Nephron (organoid): ENCODE measurements around the gene HNRNPH3.

Source experiments
- H3K27ac Mint-ChIP-seq, 3 experiments: 2 replicates each; pipeline ENCODE4 v1.8.0; 2020; ENCODE audit warnings: mixed read lengths in 3 of 3, mild to moderate bottlenecking in 2 of 3, moderate library complexity in 1 of 3
- H3K27me3 Mint-ChIP-seq: 2 replicates; pipeline ENCODE4 v1.8.0; 2021; ENCODE audit warnings: low read depth, mild to moderate bottlenecking, moderate library complexity, mixed read lengths
- H3K36me3 Mint-ChIP-seq: 2 replicates; pipeline ENCODE4 v1.8.0; 2020; ENCODE audit warnings: low read depth, mixed read lengths
- H3K4me1 Mint-ChIP-seq: 2 replicates; pipeline ENCODE4 v1.8.0; 2020; ENCODE audit warnings: mixed read lengths
- H3K4me3 Mint-ChIP-seq, 3 experiments: 2 replicates each; pipeline ENCODE4 v1.8.0; 2020; ENCODE audit warnings: mild to moderate bottlenecking in 3 of 3, mixed read lengths in 3 of 3, moderate library complexity in 2 of 3
- H3K9me3 Mint-ChIP-seq: 2 replicates; pipeline ENCODE4 v1.8.0; 2020; ENCODE audit warnings: mixed read lengths
- TF ChIP-seq, protein P1 (sequence below), 3 experiments: fragments of 200-600 bp; sonication (generic); IDR thresholded peaks; one replicate each; pipeline ENCODE4 v1.5.0; 2021; ENCODE audit warnings: antibody characterized with exemption in 3 of 3; ENCODE audit not compliant: unreplicated experiment in 3 of 3

HNRNPH3 gene

DNA sequence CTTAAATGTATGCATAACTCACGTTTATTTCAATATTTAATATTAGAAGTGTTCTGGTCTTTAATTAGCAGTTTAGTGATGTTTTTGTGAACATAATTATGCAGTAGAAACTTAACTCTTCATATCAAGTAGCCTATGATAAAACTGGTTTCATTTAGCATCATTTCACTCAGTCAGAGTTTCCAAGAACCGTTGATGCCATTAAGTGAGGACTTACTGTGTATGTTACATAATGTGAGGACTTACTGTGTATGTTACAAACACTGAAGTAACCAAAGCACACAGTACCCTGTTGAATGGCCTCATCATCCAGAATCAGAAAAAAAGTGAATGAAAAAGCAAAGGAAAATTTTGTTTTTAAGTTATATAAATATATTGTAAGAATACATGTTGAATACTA lies 33.7 kb downstream of the HNRNPH3 start:
- no peak overlapping the region for H3K4me3 Mint-ChIP-seq
- H3K27me3 Mint-ChIP-seq, result peaks cover 6% of the 10 kb centered on the region
- H3K27ac Mint-ChIP-seq, result no peak overlapping the region
- TF ChIP-seq, protein P1, sequence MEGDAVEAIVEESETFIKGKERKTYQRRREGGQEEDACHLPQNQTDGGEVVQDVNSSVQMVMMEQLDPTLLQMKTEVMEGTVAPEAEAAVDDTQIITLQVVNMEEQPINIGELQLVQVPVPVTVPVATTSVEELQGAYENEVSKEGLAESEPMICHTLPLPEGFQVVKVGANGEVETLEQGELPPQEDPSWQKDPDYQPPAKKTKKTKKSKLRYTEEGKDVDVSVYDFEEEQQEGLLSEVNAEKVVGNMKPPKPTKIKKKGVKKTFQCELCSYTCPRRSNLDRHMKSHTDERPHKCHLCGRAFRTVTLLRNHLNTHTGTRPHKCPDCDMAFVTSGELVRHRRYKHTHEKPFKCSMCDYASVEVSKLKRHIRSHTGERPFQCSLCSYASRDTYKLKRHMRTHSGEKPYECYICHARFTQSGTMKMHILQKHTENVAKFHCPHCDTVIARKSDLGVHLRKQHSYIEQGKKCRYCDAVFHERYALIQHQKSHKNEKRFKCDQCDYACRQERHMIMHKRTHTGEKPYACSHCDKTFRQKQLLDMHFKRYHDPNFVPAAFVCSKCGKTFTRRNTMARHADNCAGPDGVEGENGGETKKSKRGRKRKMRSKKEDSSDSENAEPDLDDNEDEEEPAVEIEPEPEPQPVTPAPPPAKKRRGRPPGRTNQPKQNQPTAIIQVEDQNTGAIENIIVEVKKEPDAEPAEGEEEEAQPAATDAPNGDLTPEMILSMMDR (IDR thresholded peaks at IDR 0.05; ENCODE audit: unreplicated experiment in 3 of 3), result no peak
- H3K36me3 Mint-ChIP-seq, result peaks cover 45% of the 10 kb centered on the region
- peaks cover 3% of the 10 kb centered on the region for H3K9me3 Mint-ChIP-seq
- H3K4me1 Mint-ChIP-seq, result no peaks in the 10 kb centered on the region

DNA sequence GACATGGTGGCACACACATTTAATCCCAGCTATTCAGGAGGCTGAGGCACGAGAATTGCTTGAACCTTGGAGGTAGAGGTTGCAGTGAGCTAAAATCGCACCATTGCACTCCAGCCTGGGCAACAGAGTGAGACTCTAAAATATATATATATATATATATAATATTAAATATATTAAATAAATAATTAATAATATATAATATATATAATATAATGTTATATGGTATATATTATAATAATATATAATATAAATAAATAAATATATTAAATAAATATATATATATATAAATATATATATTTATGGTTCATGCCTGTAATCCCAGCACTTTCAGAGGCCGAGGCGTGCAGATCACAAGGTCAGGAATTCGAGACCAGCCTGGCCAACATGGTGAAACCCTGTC lies 34.7 kb downstream of the HNRNPH3 start:
- Mint-ChIP-seq H3K9me3 (peaks cover 8% of the 10 kb centered on the region), H3K27ac (no peak overlapping the region), H3K27me3 (peaks cover 6% of the 10 kb centered on the region), H3K36me3 (peaks cover 49% of the 10 kb centered on the region), H3K4me1 (no peaks in the 10 kb centered on the region), H3K4me3 (no peak overlapping the region)
- TF ChIP-seq, protein P1 (IDR thresholded peaks at IDR 0.05; ENCODE audit: unreplicated experiment in 3 of 3), result no peak

DNA sequence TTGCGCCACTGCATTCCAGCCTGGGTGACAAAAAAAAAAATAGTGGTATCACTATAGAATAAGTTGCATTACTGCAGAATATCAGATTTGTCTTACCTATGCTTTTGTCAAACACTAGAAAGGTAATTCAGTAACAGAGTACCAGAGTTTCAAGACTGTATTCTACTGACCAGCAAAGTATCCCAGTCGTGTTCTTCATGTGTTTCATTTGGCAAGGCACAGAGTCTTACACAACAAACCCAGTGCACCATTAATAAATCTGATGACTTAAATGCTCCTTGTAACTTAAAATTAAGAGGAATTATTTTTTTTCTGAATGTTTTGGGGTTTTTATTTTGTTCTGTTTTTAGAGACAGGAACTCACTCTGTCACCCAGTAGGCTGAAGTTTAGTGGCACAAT lies 35.3 kb downstream of the HNRNPH3 start:
- Mint-ChIP-seq H3K27ac (no peak overlapping the region), H3K27me3 (peaks cover 6% of the 10 kb centered on the region), H3K4me3 (no peak overlapping the region), H3K36me3 (peaks cover 49% of the 10 kb centered on the region), H3K9me3 (peaks cover 12% of the 10 kb centered on the region), H3K4me1 (no peaks in the 10 kb centered on the region)
- TF ChIP-seq, protein P1 (IDR thresholded peaks at IDR 0.05; ENCODE audit: unreplicated experiment in 3 of 3), result no peak

DNA sequence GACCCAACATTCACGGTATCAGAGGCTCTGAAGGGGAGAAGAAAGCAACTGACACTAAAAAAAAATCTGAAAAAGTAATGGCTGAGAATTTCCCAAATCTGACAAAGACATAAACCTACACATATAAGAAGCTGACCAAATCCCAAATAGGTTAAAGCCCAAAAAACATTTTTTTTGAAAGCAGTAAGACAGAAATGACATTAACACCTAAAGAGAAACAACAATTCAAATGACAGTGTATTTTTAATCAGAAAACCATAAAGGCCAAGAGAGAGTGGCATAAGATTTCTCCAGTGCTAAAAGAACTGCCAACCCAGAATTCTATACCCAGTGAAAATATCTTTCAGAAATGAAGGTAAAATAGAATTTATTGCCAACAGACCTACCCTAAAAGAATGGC lies 39.7 kb downstream of the HNRNPH3 start:
- H3K9me3 Mint-ChIP-seq, result peaks cover 20% of the 10 kb centered on the region

DNA sequence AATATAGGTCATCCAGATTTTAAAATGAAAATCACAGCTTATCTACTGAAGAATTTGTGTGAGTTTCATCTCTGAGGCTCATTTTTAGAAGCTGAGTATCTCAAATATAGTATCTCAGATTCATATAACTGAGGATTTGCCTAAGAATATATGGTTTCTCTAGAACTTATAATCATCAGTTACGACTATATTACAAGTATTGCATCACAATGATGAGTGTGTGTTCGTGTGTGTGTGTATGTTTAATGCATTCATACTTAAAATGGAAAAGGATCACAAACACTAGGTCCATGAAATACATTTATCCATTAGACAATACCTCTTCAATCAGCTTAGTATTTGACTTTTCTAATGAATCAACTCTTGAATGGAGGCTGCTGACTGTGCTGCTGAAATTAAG lies 53.9 kb downstream of the HNRNPH3 start:
- Mint-ChIP-seq H3K27ac (no peak overlapping the region), H3K36me3 (peaks cover 44% of the 10 kb centered on the region), H3K9me3 (no peaks in the 10 kb centered on the region), H3K27me3 (no peaks in the 10 kb centered on the region), H3K4me3 (no peak overlapping the region), H3K4me1 (no peaks in the 10 kb centered on the region)
- TF ChIP-seq, protein P1 (IDR thresholded peaks at IDR 0.05; ENCODE audit: unreplicated experiment in 3 of 3), result no peak

More for the DNA sequence above, 39.7 kb downstream of the HNRNPH3 start:
- Mint-ChIP-seq H3K4me3 (no peak overlapping the region), H3K27me3 (peaks cover 4% of the 10 kb centered on the region), H3K4me1 (no peaks in the 10 kb centered on the region), H3K27ac (no peak overlapping the region), H3K36me3 (peaks cover 69% of the 10 kb centered on the region)
- TF ChIP-seq, protein P1 (IDR thresholded peaks at IDR 0.05; ENCODE audit: unreplicated experiment in 3 of 3), result no peak
